ENCODE results near the gene PCED1B. TPM values are rescaled to one million over a fixed set of nuclear protein-coding genes. Genes with fewer than 3 reads are reported as not detected.

Gene PCED1B
- total RNA-seq, 2 experiments from 2014 or later: 117 to 119 TPM

DNA sequence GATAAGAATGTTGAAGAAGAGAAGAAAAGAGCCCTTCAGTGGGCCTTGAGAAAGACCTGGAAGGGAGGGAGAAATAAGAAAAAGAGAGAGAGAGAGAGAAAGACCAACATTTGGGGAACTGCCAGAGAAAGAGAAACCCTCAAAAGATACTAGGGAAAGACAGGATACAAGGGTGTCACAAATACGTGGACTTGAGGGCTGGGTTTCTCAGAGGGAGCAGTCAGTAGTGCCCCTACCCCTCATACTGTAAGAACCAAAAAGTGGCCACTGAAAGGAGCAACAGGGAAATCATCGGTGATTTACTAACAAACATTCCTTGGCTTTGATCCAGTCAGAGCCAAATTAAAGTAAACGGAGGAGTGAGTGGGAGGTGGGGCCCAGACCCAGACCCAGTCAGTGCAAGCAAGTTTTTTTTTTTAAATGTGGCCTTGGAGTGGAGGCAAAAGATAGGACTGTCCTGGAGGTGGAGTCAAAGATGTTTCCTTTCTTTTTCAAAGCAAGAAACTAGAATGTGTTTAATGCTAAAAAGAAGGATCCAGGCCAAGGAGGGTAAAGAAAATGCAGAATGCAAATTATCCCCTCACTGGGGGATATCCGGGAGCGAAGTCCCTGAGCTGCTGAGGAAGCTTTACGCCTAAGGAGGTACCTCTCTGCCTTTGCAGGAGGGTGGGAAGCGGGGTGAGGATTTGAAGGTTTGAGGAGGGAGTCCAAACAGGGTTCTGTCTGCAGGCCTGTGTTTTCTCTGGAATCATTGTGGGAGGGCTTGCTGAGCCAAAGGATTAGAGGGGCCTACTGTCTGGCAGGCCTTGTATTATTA, 143.8 kb downstream of the PCED1B start:
- no peaks in the 10 kb centered on the region for H3K27me3 Mint-ChIP-seq
- peaks cover 68% of the 10 kb centered on the region for H3K4me1 Mint-ChIP-seq (ENCODE audit: low read depth)
- POLR2A ChIA-PET: interaction anchor here (1.2 to 7.3 kb wide), 3 partner anchors 8 to 168 kb away, joined by 3 to 89 read pairs (median 8); no protein-coding TSS in a partner anchor
- peaks cover 80% of the 10 kb centered on the region for H3K36me3 Mint-ChIP-seq (ENCODE audit: low read depth)
- CTCF ChIA-PET: no interaction called here
- TF ChIP-seq, protein P1, sequence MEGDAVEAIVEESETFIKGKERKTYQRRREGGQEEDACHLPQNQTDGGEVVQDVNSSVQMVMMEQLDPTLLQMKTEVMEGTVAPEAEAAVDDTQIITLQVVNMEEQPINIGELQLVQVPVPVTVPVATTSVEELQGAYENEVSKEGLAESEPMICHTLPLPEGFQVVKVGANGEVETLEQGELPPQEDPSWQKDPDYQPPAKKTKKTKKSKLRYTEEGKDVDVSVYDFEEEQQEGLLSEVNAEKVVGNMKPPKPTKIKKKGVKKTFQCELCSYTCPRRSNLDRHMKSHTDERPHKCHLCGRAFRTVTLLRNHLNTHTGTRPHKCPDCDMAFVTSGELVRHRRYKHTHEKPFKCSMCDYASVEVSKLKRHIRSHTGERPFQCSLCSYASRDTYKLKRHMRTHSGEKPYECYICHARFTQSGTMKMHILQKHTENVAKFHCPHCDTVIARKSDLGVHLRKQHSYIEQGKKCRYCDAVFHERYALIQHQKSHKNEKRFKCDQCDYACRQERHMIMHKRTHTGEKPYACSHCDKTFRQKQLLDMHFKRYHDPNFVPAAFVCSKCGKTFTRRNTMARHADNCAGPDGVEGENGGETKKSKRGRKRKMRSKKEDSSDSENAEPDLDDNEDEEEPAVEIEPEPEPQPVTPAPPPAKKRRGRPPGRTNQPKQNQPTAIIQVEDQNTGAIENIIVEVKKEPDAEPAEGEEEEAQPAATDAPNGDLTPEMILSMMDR (IDR thresholded peaks at IDR 0.05): no peak
- intact Hi-C loops (cut with micrococcal nuclease): loop anchor here (5.0 kb wide), 1 partner anchor 49 kb away; no protein-coding TSS in a partner anchor
- peak overlapping the region; percentile 88 for H3K27ac Mint-ChIP-seq
- ATAC-seq (peak; percentile 17), DNase-seq (no peak)
- H3K9me3 Mint-ChIP-seq: no peaks in the 10 kb centered on the region
- peak overlapping the region; percentile 74 for H3K4me3 Mint-ChIP-seq

DNA sequence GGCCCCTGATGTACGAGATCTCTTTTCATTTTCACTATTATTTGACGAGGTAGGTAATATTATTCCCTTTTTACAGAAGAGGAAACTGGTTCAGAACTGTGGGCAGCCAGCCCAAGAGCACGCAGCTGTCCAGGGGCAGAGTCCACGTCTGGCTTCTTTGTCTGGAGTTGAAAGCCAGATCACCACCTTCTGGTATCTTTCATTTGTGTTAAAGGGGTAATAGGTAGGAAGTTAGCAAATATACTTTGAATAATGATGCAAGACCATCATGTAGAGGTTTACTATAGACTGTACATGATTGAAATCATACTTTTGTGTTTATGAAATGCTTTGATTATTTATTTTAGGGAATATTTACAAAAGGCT, 144.4 kb downstream of the PCED1B start:
- ChIA-PET POLR2A (interaction anchor here (7.3 kb wide), 1 partner anchor 9 kb away, joined by 89 read pairs; no protein-coding TSS in a partner anchor), CTCF (no interaction called here)
- H3K4me3 Mint-ChIP-seq: peak overlapping the region; percentile 74
- H3K4me1 Mint-ChIP-seq (ENCODE audit: low read depth): peaks cover 73% of the 10 kb centered on the region
- H3K9me3 Mint-ChIP-seq: no peaks in the 10 kb centered on the region
- no peaks in the 10 kb centered on the region for H3K27me3 Mint-ChIP-seq
- intact Hi-C loops (cut with micrococcal nuclease): loop anchor here (5.0 kb wide), 1 partner anchor 48 kb away; no protein-coding TSS in a partner anchor
- H3K36me3 Mint-ChIP-seq (ENCODE audit: low read depth): peaks cover 81% of the 10 kb centered on the region
- ATAC-seq (no peak), DNase-seq (no peak)
- H3K27ac Mint-ChIP-seq: peak overlapping the region; percentile 88
- TF ChIP-seq, protein P1 (IDR thresholded peaks at IDR 0.05): no peak

DNA sequence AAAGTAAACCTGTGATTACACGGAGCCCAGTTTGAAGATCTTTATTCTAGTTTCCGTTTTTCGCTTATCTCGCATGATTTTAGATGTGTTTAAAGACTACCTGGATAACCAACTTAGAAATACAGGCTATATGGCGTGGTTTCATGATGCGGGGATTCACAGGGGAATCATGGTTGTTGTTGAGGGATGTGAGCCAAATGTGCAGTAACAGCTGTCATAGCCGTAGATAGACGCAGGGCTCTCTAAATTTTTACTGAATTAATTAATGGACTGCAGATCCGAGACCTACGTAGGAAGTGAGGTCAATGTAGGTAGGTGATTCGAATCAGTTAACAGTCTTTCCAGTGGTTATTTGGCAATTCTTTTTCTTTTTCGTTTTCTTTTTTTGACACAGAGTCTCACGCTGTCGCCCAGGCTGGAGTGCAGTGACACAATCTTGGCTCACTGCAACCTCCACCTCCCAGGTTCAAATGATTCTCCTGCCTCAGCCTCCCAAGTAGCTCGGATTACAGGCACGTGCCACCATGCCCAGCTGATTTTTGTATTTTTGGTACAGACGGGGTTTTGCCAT, 145.2 kb downstream of the PCED1B start:
- ChIA-PET POLR2A (interaction anchor here (1.3 to 7.3 kb wide), 2 partner anchors 10 to 82 kb away, joined by 3 to 89 read pairs; no protein-coding TSS in a partner anchor), CTCF (interaction anchor here (1.0 to 4.0 kb wide), 2 partner anchors 52 to 173 kb away, joined by 3 to 13 read pairs; no protein-coding TSS in a partner anchor)
- ATAC-seq (no peak), DNase-seq (no peak)
- Mint-ChIP-seq H3K36me3 (ENCODE audit: low read depth) (peaks cover 83% of the 10 kb centered on the region), H3K4me1 (ENCODE audit: low read depth) (peaks cover 78% of the 10 kb centered on the region), H3K9me3 (no peaks in the 10 kb centered on the region), H3K27ac (peak overlapping the region; percentile 88), H3K27me3 (no peaks in the 10 kb centered on the region), H3K4me3 (peak overlapping the region; percentile 74)
- TF ChIP-seq, protein P1 (IDR thresholded peaks at IDR 0.05): no peak
- intact Hi-C loops (cut with micrococcal nuclease): loop anchor here (5.0 kb wide), 1 partner anchor 48 kb away; no protein-coding TSS in a partner anchor

DNA sequence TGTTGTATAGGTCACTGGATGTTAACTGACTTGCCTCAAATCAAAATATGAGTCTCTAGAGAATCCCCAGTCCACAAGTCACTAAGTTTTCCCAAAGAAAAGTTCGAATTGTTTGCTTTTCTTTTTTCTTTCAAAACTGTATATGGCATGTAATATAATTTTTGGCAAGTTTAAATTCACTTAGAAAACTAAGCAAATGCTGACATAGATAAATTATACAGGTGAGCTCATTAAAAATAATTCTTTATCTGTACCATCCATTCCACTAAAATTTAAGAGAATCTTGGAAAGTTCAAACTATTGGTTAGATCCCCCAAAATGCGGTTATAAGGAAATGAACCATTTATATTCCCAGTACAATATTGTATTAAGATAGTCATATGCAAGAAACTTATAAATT, 145.9 kb downstream of the PCED1B start:
- peaks cover 78% of the 10 kb centered on the region for H3K4me1 Mint-ChIP-seq (ENCODE audit: low read depth)
- DNase-seq: no peak
- intact Hi-C loops (cut with micrococcal nuclease): no loop called here
- ChIA-PET CTCF (interaction anchor here (1.0 to 4.0 kb wide), 2 partner anchors 51 to 172 kb away, joined by 3 to 13 read pairs; no protein-coding TSS in a partner anchor), POLR2A (interaction anchor here (1.3 to 7.3 kb wide), 3 partner anchors 10 to 81 kb away, joined by 3 to 89 read pairs (median 4); no protein-coding TSS in a partner anchor)
- peak overlapping the region; percentile 74 for H3K4me3 Mint-ChIP-seq
- H3K27ac Mint-ChIP-seq: peak overlapping the region; percentile 88
- TF ChIP-seq, protein P1 (IDR thresholded peaks at IDR 0.05): no peak
- ATAC-seq: no peak
- H3K9me3 Mint-ChIP-seq: no peaks in the 10 kb centered on the region
- peaks cover 85% of the 10 kb centered on the region for H3K36me3 Mint-ChIP-seq (ENCODE audit: low read depth)
- no peaks in the 10 kb centered on the region for H3K27me3 Mint-ChIP-seq
